ENCODE measurements around the gene ACSS1. TPM values are rescaled to one million over a fixed set of nuclear protein-coding genes. Genes with fewer than 3 reads are reported as not detected.

Gene ACSS1
- polyA plus RNA-seq, 1 donor, result 28.4 TPM

GRCh38 chr20:25047766-25048165 is 10.2 kb downstream of the ACSS1 start:
- no peak for DNase-seq

- DNase-seq, result no peak
Measured at GRCh38 chr20:25046736-25047666, 10.9 kb downstream of the ACSS1 start.

GRCh38 chr20:25046181-25046641 is 11.7 kb downstream of the ACSS1 start:
- DNase-seq, result no peak

GRCh38 chr20:25045343-25045712 is 12.6 kb downstream of the ACSS1 start:
- DNase-seq, result no peak

GRCh38 chr20:25044660-25045342 is 13.1 kb downstream of the ACSS1 start:
- DNase-seq, result no peak

- DNase-seq, result no peak
Measured at GRCh38 chr20:25044261-25044560, 13.7 kb downstream of the ACSS1 start.

- DNase-seq, result no peak
Measured at GRCh38 chr20:25043499-25044260, 14.3 kb downstream of the ACSS1 start.

- no peak for DNase-seq
Measured at GRCh38 chr20:25042531-25043498, 15.1 kb downstream of the ACSS1 start.

- no peak for DNase-seq
Measured at GRCh38 chr20:25041813-25042530, 16.0 kb downstream of the ACSS1 start.

GRCh38 chr20:25040438-25040831 is 17.5 kb downstream of the ACSS1 start:
- DNase-seq, result no peak

- no peak for DNase-seq
Measured at GRCh38 chr20:25039697-25040437, 18.1 kb downstream of the ACSS1 start.

GRCh38 chr20:25038591-25039015 is 19.3 kb downstream of the ACSS1 start:
- no peak for DNase-seq

- DNase-seq, result no peak
Measured at GRCh38 chr20:25038103-25038410, 19.9 kb downstream of the ACSS1 start.

- no peak for DNase-seq
Measured at GRCh38 chr20:25037288-25038102, 20.4 kb downstream of the ACSS1 start.

- no peak for DNase-seq
Measured at GRCh38 chr20:25036331-25036936, 21.5 kb downstream of the ACSS1 start.

GRCh38 chr20:25035921-25036320 is 22.0 kb downstream of the ACSS1 start:
- DNase-seq, result no peak

- no peak for DNase-seq
Measured at GRCh38 chr20:25033924-25034300, 24.0 kb downstream of the ACSS1 start.

- DNase-seq, result no peak
Measured at GRCh38 chr20:25033265-25033923, 24.5 kb downstream of the ACSS1 start.
